22Rv1 (cell line): ENCODE measurements around the gene SPATS1.

Experiments
- H3K27ac ChIP-seq: fragments of 450-650 bp; 2 replicates; pipeline ENCODE4 v1.5.1; 2017
- ZFX ChIP-seq: fragments of 450-650 bp; IDR thresholded peaks from 2 replicates; pipeline ENCODE4 v1.6.1; 2017; ENCODE audit warnings: antibody characterized with exemption, borderline replicate concordance
- TF ChIP-seq, protein P1 (sequence below): fragments of 450-650 bp; IDR thresholded peaks from 2 replicates; pipeline ENCODE4 v1.5.1; 2017; ENCODE audit warnings: mild to moderate bottlenecking

SPATS1 gene

DNA sequence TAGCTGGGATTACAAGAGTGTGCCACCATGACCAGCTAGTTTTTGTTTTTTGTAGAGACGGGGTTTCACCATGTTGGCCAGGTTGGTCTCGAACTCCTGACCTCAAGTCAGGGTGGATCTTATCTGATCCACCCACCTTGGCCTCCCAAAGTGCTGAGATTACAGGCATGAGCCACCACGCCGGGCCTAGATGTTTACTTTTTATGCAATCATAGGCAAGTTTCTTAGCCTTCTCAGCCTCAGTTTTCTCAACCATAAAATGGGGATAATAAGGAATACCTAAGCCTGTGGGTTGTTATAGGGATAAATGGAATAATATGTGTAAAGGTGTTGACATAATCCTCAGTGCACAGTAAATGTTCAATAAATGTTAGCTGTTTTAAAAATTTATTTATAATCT lies 9.8 kb downstream of the SPATS1 start:
- H3K27ac ChIP-seq: no peak overlapping the region
- no peak for TF ChIP-seq ZFX
- TF ChIP-seq, protein P1, sequence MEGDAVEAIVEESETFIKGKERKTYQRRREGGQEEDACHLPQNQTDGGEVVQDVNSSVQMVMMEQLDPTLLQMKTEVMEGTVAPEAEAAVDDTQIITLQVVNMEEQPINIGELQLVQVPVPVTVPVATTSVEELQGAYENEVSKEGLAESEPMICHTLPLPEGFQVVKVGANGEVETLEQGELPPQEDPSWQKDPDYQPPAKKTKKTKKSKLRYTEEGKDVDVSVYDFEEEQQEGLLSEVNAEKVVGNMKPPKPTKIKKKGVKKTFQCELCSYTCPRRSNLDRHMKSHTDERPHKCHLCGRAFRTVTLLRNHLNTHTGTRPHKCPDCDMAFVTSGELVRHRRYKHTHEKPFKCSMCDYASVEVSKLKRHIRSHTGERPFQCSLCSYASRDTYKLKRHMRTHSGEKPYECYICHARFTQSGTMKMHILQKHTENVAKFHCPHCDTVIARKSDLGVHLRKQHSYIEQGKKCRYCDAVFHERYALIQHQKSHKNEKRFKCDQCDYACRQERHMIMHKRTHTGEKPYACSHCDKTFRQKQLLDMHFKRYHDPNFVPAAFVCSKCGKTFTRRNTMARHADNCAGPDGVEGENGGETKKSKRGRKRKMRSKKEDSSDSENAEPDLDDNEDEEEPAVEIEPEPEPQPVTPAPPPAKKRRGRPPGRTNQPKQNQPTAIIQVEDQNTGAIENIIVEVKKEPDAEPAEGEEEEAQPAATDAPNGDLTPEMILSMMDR: no peak

DNA sequence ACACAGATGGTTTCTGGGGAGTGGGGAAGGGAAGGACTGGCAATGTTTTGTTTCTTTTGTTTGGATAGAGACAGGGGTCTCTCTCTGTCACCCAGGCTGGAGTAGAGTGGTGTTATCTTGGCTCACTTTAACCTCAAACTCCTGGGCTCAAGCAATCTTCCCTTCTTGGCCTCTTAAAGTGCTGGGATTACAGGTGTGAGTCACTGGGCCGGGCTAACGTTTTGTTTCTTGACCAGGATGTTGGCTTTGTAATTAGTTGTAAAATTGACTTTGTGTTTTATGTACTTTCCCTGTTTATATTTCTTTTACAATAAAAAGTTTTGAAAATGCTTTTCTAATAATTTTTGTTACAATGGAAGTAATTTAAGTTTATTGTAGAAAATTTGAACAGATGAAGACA lies 10.9 kb downstream of the SPATS1 start:
- H3K27ac ChIP-seq: no peak overlapping the region
- no peak for TF ChIP-seq ZFX
- TF ChIP-seq, protein P1: no peak

DNA sequence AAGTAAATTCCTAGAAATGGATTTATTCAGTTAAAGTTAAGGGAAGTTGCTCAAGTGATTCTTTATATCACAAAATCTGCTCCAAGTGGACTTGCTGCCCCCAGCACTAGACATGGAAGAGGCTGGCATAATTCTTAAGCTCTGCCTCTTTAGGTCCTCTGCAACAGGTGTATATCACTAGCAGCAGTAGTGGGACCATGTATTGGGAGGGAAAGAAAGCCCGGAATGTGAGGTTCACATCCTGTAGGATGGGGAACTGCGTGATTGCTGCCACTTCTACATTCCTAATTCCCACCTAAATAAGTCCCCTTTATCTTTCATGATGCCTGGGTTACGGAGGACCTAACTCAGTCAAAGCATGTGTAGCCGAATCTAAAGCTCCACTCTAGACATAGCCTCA lies 13.2 kb downstream of the SPATS1 start:
- H3K27ac ChIP-seq: no peak overlapping the region
- TF ChIP-seq, protein P1: no peak
- TF ChIP-seq ZFX: no peak

DNA sequence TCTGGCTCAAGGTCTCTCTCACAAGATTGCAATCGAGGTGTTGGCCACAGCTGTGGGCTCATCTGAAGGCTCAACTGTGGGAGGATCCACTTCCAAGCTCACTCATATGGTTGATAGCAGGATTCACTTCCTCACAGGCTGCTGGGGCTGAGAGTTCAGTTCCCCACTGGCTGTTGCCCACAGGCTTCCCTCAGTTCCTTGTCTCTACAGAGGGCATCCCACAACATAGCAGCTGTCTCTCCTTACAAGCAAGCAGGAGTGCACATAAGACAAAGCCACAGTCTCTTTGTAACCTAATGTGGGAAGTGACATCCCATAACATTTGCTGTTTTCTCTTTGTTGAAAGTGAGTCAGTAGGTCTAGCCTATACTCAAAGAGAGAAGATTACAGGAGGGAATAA lies 14.0 kb downstream of the SPATS1 start:
- H3K27ac ChIP-seq: no peak overlapping the region
- no peak for TF ChIP-seq ZFX
- TF ChIP-seq, protein P1: no peak

DNA sequence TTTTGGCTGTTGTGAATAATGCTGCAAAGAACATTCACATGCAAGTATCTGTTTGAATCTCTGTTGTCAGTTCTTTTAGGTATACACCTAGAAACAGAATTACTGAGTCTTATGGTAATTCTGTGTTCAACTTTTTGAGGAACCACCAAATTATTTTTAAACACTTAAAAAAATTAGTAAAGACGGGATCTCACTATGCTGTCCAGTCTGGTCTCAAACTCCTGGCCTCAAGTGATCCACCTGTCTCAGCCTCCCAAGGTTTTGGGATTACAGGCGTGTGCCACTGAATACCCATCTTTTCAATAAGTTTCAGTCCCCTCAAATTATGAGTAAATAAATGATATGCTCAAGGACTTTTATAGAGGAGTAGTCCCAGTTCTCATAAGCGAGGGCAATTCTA lies 17.5 kb downstream of the SPATS1 start:
- H3K27ac ChIP-seq: no peak overlapping the region
- no peak for TF ChIP-seq ZFX
- TF ChIP-seq, protein P1: no peak

DNA sequence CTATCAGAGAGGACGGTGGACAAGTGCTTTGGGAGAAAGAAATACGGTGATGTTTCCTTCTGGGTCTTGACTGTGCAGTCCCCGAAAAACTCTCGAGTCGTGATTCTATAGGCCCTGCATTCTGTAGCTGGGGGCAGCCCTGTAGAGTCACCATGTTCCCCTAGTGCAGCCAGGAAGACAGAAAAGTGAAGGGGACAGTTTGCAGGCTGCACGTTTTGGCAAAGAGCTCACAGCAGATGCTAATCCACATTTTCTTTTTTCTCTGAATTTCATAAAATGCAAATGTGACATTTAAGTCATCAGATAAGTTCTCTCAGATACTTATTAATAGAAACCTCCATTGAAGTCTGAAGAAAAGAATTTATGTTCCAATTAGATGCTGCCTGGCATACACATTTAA lies 19.5 kb downstream of the SPATS1 start:
- H3K27ac ChIP-seq: no peak overlapping the region
- TF ChIP-seq ZFX: no peak
- TF ChIP-seq, protein P1: no peak

DNA sequence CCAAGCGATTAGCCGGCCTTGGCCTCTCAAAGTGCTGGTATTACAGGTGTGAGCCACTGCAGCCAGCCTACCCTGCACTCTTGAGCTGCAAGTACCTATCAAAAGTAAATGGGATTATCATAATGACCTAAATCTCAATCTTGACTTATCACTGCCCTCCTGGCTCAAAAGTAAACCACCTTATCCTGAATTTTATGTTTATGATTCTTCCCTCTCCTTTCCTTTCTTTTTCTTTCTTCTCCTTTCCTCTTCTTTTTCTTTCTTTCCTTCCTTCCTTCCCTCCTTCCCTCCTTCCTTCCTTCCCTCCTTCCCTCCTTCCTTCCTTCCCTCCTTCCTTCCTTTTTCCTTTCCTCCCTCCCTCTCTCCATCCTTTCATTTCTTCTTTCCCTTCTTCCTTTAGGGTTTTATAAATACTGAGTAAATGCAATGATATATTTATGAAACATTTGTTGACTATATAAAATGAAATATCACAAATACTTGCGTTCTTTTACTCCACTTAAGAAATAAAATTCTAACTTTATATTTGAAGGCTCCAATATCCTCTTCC lies 21.0 kb downstream of the SPATS1 start:
- no peak overlapping the region for H3K27ac ChIP-seq
- TF ChIP-seq, protein P1: no peak
- TF ChIP-seq ZFX: no peak
